HepG2 (cell line): Measurements from ENCODE around the gene PSRC1. TPM values are rescaled to one million over a fixed set of nuclear protein-coding genes. Genes with fewer than 3 reads are reported as not detected.
A peak's percentile ranks its signal among the peaks of the same experiment; 100 is the strongest.

Experiments
- ATAC-seq: fragments of 200-7000 bp; cut with Tn5 transposase; 3 replicates; pipeline ENCODE4 v1.9.1; 2020; ENCODE audit warnings: mild to moderate bottlenecking, moderate library complexity
- BruUV-seq: library from RNA; stranded (reverse); fragments of 400-500 nt; replicated peaks from 2 replicates; lab custom pipeline; 2021; lab: Mats Ljungman, UMichigan
- CTCF ChIA-PET: fragments of 300-600 bp; formaldehyde crosslinking; extraction: SDS; loops from one replicate; lab custom pipeline; 2021; ENCODE audit warnings: low total read pairs, inconsistent platforms, low intra/inter-chr PET ratio; lab: Yijun Ruan, JAX
- POLR2A ChIA-PET: fragments of 350-600 bp; sonication (Branson Sonifier 250); formaldehyde crosslinking; loops from one replicate; lab custom pipeline; 2020; ENCODE audit warnings: antibody characterized with exemption, inconsistent platforms; lab: Yijun Ruan, JAX
- DNase-seq: peaks from one replicate; pipeline ENCODE4 v3.0.0-alpha.2; 2015; ENCODE audit warnings: low spot score
- FAIRE-seq: peaks from 3 replicates; lab custom pipeline; 2011; peaks lifted over from hg19 to GRCh38; lab: Jason Lieb, UNC
- H2AFZ ChIP-seq: one replicate; pipeline ENCODE4 v1.6.1; 2011; ENCODE audit warnings: low read length, inconsistent platforms
- H3K27ac ChIP-seq: fragments of 300-600 bp; 3 replicates; pipeline ENCODE4 v1.8.0; 2011; ENCODE audit warnings: mixed run types, mild to moderate bottlenecking, mixed read lengths, low read length, inconsistent platforms; ENCODE audit not compliant: insufficient read depth; ENCODE audit errors: extremely low read length
- H3K27me3 ChIP-seq, 2 experiments: fragments of 200-600 bp in 1 of 2; 2 replicates in 1 of 2; 3 replicates in 1 of 2; pipeline versions ENCODE4 v1.6.0 to v1.8.0; 2011; ENCODE audit warnings: low read length in 2 of 2, mild to moderate bottlenecking in 2 of 2, moderate library complexity in 2 of 2, inconsistent platforms in 1 of 2; ENCODE audit not compliant: insufficient read depth in 2 of 2, control insufficient read depth in 1 of 2
- H3K36me3 ChIP-seq, 2 experiments: fragments of 200-600 bp in 1 of 2; replicated peaks in 1 of 2; 2 replicates in 1 of 2; 3 replicates in 1 of 2; pipeline versions ENCODE4 v1.5.1 to v1.8.0; 2011; ENCODE audit warnings: low read length in 2 of 2, inconsistent platforms in 1 of 2; ENCODE audit not compliant: insufficient read depth in 2 of 2, control insufficient read depth in 1 of 2
- H3K4me1 ChIP-seq: 2 replicates; pipeline ENCODE4 v1.5.1; 2012; ENCODE audit warnings: low read length, inconsistent platforms; ENCODE audit not compliant: insufficient read depth
- H3K4me2 ChIP-seq: 2 replicates; pipeline ENCODE4 v1.6.0; 2011; ENCODE audit warnings: low read depth, low read length, inconsistent platforms
- H3K4me3 ChIP-seq, 3 experiments: fragments of 200-600 bp in 1 of 3; sonication (generic), shearing (Covaris generic) in 1 of 3; replicated peaks in 1 of 3; 2 replicates each; pipeline ENCODE4 v1.5.1; 2011 to 2016; ENCODE audit warnings: low read length in 3 of 3, inconsistent platforms in 2 of 3, low read depth in 2 of 3, mild to moderate bottlenecking in 2 of 3, control low read depth in 1 of 3, mixed read lengths in 1 of 3; ENCODE audit not compliant: insufficient read depth in 1 of 3
- H3K79me2 ChIP-seq: one replicate; pipeline ENCODE4 v1.6.1; 2011; ENCODE audit warnings: low read length, inconsistent platforms; ENCODE audit not compliant: insufficient read depth
- H3K9ac ChIP-seq: 2 replicates; pipeline ENCODE4 v1.6.0; 2011; ENCODE audit warnings: mild to moderate bottlenecking, low read depth, low read length, inconsistent platforms; ENCODE audit not compliant: insufficient read depth
- H3K9me3 ChIP-seq: 2 replicates; pipeline ENCODE4 v1.5.1; 2012; ENCODE audit warnings: mild to moderate bottlenecking, low read length
- H4K20me1 ChIP-seq: 2 replicates; pipeline ENCODE4 v1.6.0; 2011; ENCODE audit warnings: inconsistent platforms, mild to moderate bottlenecking, low read length, moderate library complexity; ENCODE audit not compliant: insufficient read depth
- AGO2 ChIP-seq: fragments of 200-400 bp; formaldehyde crosslinking; optimal IDR thresholded peaks from 2 replicates; pipeline ENCODE3; 2017; ENCODE audit warnings: mild to moderate bottlenecking, low read depth, low read length, moderate library complexity
- LRRFIP1 ChIP-seq: sonication (generic); formaldehyde crosslinking; conservative IDR thresholded peaks from 2 replicates; pipeline ENCODE4 v1.4.0; 2020; ENCODE audit warnings: missing genetic modification reagents
- RBFOX2 ChIP-seq: fragments of 200-400 bp; formaldehyde crosslinking; IDR thresholded peaks from 2 replicates; pipeline ENCODE4 v1.6.1; 2017; ENCODE audit warnings: low read depth, mild to moderate bottlenecking, low read length
- ZBTB38 ChIP-seq: sonication (generic); formaldehyde crosslinking; IDR thresholded peaks from 2 replicates; pipeline ENCODE4 v1.5.1; 2020; ENCODE audit warnings: mild to moderate bottlenecking, missing genetic modification reagents
- ZNF337 ChIP-seq: sonication (generic); formaldehyde crosslinking; IDR thresholded peaks from 2 replicates; pipeline ENCODE4 v1.5.1; 2020; ENCODE audit warnings: missing genetic modification reagents, low read depth, mild to moderate bottlenecking, borderline replicate concordance
- ZNF740 ChIP-seq: sonication (generic); formaldehyde crosslinking; IDR thresholded peaks from 2 replicates; pipeline ENCODE4 v1.4.0; 2020; ENCODE audit warnings: missing genetic modification reagents
- ZNF788 ChIP-seq: sonication (generic); formaldehyde crosslinking; IDR thresholded peaks from 2 replicates; pipeline ENCODE4 v1.5.0; 2020; ENCODE audit warnings: mild to moderate bottlenecking, missing genetic modification reagents, borderline replicate concordance
- WGBS: methylation state at CpG from one replicate; pipeline ENCODE4 v1.1.6; 2017; ENCODE audit warnings: low lambda C conversion rate; 5-methylcytosine and 5-hydroxymethylcytosine counted together
- in situ Hi-C: cut with HindIII; loops from 2 replicates; pipeline ENCODE4 v1.10.0; 2017; ENCODE audit warnings: low pct_unique_long_range_greater_than_20kb; ENCODE audit not compliant: extremely low pct_ligation_motif_present
- intact Hi-C: fragments of 100-400 bp; cut with micrococcal nuclease; formaldehyde crosslinking; loops from one replicate; pipeline ENCODE4 v1.10.0; 2022; ENCODE audit not compliant: unreplicated experiment
- polyA plus RNA-seq, 8 experiments: library from polyadenylated mRNA; depleted of rRNA in 3 of 8; stranded (reverse) in 7 of 8; unstranded in 1 of 8; fragments of >200 nt; fragmentation: Illumina TruSeq in 4 of 8; extraction: Trizol in 4 of 8; gene quantifications; 2 replicates each; pipeline versions ENCODE4 v1.2.1 to v1.2.3, GENCODE V29; 2011 to 2016; ENCODE audit warnings: low read depth in 4 of 8, missing spikeins in 1 of 8, mixed read lengths in 1 of 8; ENCODE audit not compliant: insufficient read depth in 1 of 8
- total RNA-seq, 5 experiments: library from RNA; depleted of rRNA; stranded (reverse); fragments of >200 nt; fragmentation: Illumina TruSeq; extraction: Trizol; gene quantifications; 2 replicates each; pipeline ENCODE4 v1.2.3, GENCODE V29; 2016; ENCODE audit warnings: low read depth in 1 of 5

PSRC1 gene
- total and polyA plus RNA-seq, 2 of the 13 experiments (the other 11 are each of a cell fraction or from before 2014, with no cell fraction given), result 28.6 to 30.3 TPM

- H2AFZ ChIP-seq, result no peak overlapping the region
These were observed 9.2 kb downstream of the PSRC1 start for GRCh38 chr1:109273570-109274288.

GRCh38 chr1:109272831-109273547, 10.0 kb downstream of the PSRC1 start:
- Histone ChIP-seq H3K27ac (no peak overlapping the region), H3K9ac (0 out of 2 replicates have a peak overlapping the region, but pooled peaks have one; percentile 6), H4K20me1 (no peaks in the 10 kb centered on the region), H3K9me3 (no peaks in the 10 kb centered on the region), H2AFZ (no peak overlapping the region), H3K4me3 (no peak overlapping the region), H3K27me3 (no peaks in the 10 kb centered on the region), H3K36me3 (0 out of 5 replicates have a peak, but pooled peaks cover 2% of the 10 kb centered on the region in 2 experiments), H3K79me2 (no peaks in the 10 kb centered on the region), H3K4me2 (no peak overlapping the region), H3K4me1 (peaks cover 56% of the 10 kb centered on the region)
- intact Hi-C loops (loop anchor here (10.0 kb wide), 1 partner anchor 72 kb away; no protein-coding TSS in a partner anchor), in situ Hi-C loops (loop anchor here (5.0 kb wide), 1 partner anchor 49 kb away; no protein-coding TSS in a partner anchor)
- POLR2A ChIA-PET, result interaction anchor here (2.2 kb wide), 1 partner anchor 27 kb away, joined by 8 read pairs; no protein-coding TSS in a partner anchor
- CTCF ChIA-PET, result no interaction called here
- ATAC-seq, result no peak
- DNase-seq, result no peak
- BruUV-seq, result no TSS peak
- no peak for FAIRE-seq
- 92% methylated on average over 12 of the region's 16 CpGs for WGBS
- TF ChIP-seq LRRFIP1 (CRISPR knock-in tag) (no peak), ZNF337 (no peak)

More at GRCh38 chr1:109273570-109274288, 9.2 kb downstream of the PSRC1 start:
- H3K9me3 ChIP-seq, result no peaks in the 10 kb centered on the region
- H4K20me1 ChIP-seq, result no peaks in the 10 kb centered on the region
- H3K79me2 ChIP-seq, result no peaks in the 10 kb centered on the region
- TF ChIP-seq AGO2 (peak; percentile 56), ZNF788 (CRISPR knock-in tag) (no peak), ZBTB38 (0 out of 2 replicates have a peak, but pooled peaks have one; percentile 27), ZNF740 (0 out of 2 replicates have a peak, but pooled peaks have one; percentile 22), RBFOX2 (0 out of 2 replicates have a peak, but pooled peaks have one; percentile 29)
- ATAC-seq (no peak), FAIRE-seq (no peak), DNase-seq (no peak)
- H3K4me2 ChIP-seq, result peak overlapping the region; percentile 68; the same call in 1 of the 2 replicates
- H3K9ac ChIP-seq, result no peak overlapping the region
- H3K4me1 ChIP-seq, result peaks cover 64% of the 10 kb centered on the region
- ChIA-PET POLR2A (interaction anchor here (2.2 kb wide), 1 partner anchor 26 kb away, joined by 8 read pairs; no protein-coding TSS in a partner anchor), CTCF (interaction anchor here (2.5 kb wide), 1 partner anchor 10 kb away, joined by 12 read pairs; no protein-coding TSS in a partner anchor)
- peak overlapping the region; percentile 66 for H3K27ac ChIP-seq
- no TSS peak for BruUV-seq
- intact Hi-C loops, result loop anchor here (1.0 to 10.0 kb wide), 2 partner anchors 10 to 71 kb away; no protein-coding TSS in a partner anchor
- H3K36me3 ChIP-seq, result 0 out of 5 replicates have a peak, but pooled peaks cover 2% of the 10 kb centered on the region in 2 experiments
- 86% methylated on average over 23 of the region's 30 CpGs for WGBS
- H3K27me3 ChIP-seq, result no peaks in the 10 kb centered on the region
- H3K4me3 ChIP-seq, result no peak overlapping the region
- in situ Hi-C loops, result loop anchor here (5.0 kb wide), 1 partner anchor 49 kb away; no protein-coding TSS in a partner anchor
